Measurements from ENCODE around the gene DHH. TPM values are rescaled to one million over a fixed set of nuclear protein-coding genes. Genes with fewer than 3 reads are reported as not detected.

The DHH gene
- total RNA-seq, 2 experiments from 2014 or later, result 0.14 TPM; not detected in 1

DNA sequence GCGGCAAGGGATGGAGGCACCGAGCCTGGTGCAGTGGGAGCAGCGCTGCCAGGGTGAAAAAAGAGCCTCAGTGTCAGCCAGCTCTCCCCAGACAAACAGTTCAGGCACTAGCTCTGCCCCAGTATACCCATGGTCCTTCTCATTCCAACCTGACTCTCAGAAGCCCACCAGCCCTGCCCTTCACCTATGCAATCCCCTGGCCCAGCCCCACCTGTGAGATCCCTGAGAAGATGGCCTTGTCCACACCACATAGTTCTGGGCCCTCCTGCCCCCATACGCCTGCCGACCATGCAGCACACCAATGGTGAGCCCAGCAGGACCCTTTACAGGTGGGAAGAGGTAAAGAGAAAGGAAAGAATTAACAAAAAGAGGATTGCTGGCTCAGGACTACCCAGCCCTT lies 40.5 kb downstream of the DHH start:
- DNase-seq, result no peak
- no peaks in the 10 kb centered on the region for H3K9me3 Mint-ChIP-seq

DNA sequence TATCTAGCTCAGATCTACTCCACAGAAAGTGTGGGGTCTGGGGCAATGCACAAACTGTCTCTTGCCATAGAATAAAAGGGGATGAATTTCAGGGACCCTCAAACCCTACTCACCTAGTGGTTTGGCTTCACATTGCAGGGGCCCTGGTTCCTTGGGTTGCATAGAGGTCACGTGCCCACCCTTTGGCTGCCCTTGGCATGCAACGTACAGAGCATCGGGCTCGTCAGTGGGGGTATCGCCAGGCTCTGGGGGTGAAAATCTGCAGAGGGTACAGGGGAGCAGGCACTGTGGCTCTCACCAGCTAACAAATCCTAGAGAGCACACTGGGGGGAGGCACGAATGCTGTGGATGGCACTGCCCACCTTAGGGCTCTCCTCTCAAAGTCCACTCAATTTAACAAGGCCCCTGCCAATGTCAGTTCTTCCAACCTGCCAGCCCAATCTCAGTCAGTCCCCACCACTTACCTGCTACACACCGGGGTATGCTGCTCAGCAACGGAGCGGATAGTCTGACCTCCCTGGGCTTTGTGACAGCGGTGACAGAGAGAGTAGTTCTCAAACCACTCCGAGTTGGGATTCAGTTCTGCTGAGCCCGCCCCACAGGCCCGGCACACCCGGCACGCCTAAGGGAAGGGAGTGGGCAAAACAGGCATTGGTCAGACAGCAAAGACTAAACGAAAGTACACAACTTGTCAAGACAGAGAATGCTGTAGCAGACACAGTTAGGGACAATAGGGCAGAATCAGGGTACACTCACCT lies 42.0 kb downstream of the DHH start:
- Mint-ChIP-seq H3K9me3 (no peaks in the 10 kb centered on the region), H3K36me3 (ENCODE audit: low read depth) (peaks cover 67% of the 10 kb centered on the region), H3K4me3 (no peak overlapping the region), H3K4me1 (ENCODE audit: low read depth) (peaks cover 33% of the 10 kb centered on the region), H3K27me3 (no peaks in the 10 kb centered on the region), H3K27ac (no peak overlapping the region)
- ATAC-seq (no peak), DNase-seq (no peak)
- ChIA-PET POLR2A (interaction anchor here (1.2 kb wide), 1 partner anchor 15 kb away, joined by 4 read pairs; no protein-coding TSS in a partner anchor), CTCF (interaction anchor here (0.6 kb wide), 1 partner anchor 306 kb away, joined by 3 read pairs; no protein-coding TSS in a partner anchor)
- TF ChIP-seq, protein P1, sequence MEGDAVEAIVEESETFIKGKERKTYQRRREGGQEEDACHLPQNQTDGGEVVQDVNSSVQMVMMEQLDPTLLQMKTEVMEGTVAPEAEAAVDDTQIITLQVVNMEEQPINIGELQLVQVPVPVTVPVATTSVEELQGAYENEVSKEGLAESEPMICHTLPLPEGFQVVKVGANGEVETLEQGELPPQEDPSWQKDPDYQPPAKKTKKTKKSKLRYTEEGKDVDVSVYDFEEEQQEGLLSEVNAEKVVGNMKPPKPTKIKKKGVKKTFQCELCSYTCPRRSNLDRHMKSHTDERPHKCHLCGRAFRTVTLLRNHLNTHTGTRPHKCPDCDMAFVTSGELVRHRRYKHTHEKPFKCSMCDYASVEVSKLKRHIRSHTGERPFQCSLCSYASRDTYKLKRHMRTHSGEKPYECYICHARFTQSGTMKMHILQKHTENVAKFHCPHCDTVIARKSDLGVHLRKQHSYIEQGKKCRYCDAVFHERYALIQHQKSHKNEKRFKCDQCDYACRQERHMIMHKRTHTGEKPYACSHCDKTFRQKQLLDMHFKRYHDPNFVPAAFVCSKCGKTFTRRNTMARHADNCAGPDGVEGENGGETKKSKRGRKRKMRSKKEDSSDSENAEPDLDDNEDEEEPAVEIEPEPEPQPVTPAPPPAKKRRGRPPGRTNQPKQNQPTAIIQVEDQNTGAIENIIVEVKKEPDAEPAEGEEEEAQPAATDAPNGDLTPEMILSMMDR (IDR thresholded peaks at IDR 0.05), result peak; percentile 15
- intact Hi-C loops (cut with micrococcal nuclease), result no loop called here

More for the DNA sequence above, 40.5 kb downstream of the DHH start:
- ATAC-seq, result no peak
- Mint-ChIP-seq H3K4me3 (no peak overlapping the region), H3K27ac (no peak overlapping the region), H3K4me1 (ENCODE audit: low read depth) (peaks cover 41% of the 10 kb centered on the region), H3K27me3 (no peaks in the 10 kb centered on the region), H3K36me3 (ENCODE audit: low read depth) (peaks cover 57% of the 10 kb centered on the region)
- TF ChIP-seq, protein P1 (IDR thresholded peaks at IDR 0.05), result no peak
- ChIA-PET CTCF (interaction anchor here (6.5 kb wide), 1 partner anchor 9 kb away, joined by 53 read pairs; no protein-coding TSS in a partner anchor), POLR2A (interaction anchor here (1.2 to 1.4 kb wide), 2 partner anchors 17 to 76 kb away, joined by 4 to 5 read pairs; no protein-coding TSS in a partner anchor)
- intact Hi-C loops (cut with micrococcal nuclease), result no loop called here

DNA sequence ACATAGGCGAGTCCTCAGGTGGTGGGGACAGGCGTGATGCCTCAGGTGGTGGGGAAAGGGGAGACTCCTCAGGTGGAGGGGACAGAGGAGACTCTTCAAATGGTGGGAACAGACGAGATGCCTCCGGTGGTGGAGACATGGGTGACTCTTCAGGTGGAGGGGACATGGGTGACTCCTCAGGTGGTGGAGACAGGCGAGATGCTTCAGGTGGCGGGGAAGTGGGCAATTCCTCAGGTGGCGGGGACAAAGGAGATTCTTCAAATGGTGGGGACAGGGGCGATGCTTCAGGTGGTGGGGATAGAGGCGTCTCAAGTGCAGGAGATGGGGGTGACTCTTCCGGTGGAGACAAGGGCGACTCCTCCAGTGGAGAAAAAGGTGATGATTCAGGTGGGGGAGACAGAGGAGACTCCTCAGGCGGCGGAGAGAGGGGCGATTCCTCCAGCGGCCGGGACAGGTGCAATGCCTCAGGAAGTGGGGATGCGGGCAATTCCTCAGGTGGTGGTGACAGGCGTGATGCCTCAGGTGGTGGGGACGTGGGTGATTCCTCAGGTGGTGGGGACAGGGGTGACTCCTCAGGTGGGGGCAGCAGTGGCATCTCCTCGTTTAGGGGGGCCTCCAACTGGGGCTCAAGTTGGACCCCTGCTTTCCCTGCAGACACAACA lies 42.7 kb downstream of the DHH start:
- Mint-ChIP-seq H3K36me3 (ENCODE audit: low read depth) (peaks cover 66% of the 10 kb centered on the region), H3K27ac (no peak overlapping the region), H3K9me3 (no peaks in the 10 kb centered on the region), H3K27me3 (no peaks in the 10 kb centered on the region), H3K4me1 (ENCODE audit: low read depth) (peaks cover 26% of the 10 kb centered on the region), H3K4me3 (no peak overlapping the region)
- no peak for DNase-seq
- TF ChIP-seq, protein P1 (IDR thresholded peaks at IDR 0.05), result no peak
- intact Hi-C loops (cut with micrococcal nuclease), result no loop called here
- no peak for ATAC-seq
- CTCF ChIA-PET, result interaction anchor here (0.6 kb wide), 1 partner anchor 307 kb away, joined by 3 read pairs; no protein-coding TSS in a partner anchor
- POLR2A ChIA-PET, result no interaction called here

DNA sequence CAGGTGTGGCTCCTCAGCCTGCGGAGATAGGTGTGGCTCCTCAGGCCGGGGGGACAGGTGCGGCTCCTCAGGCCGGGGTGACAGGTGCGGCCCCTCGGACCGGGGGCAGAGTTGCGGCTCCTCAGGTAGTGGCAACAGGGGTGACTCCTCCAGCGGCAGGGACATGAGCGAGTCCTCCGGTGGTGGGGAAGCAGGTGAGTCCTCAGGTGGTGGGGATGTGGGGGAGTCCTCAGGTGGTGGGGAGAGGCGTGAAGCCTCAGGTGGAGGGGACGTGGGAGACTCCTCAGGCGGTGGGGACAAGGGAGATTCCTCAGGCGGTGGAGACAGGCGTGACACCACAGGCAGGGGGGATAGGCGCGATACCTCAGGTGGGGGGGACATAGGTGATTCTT lies 43.2 kb downstream of the DHH start:
- no peak overlapping the region for H3K4me3 Mint-ChIP-seq
- CTCF ChIA-PET, result no interaction called here
- intact Hi-C loops (cut with micrococcal nuclease), result no loop called here

More for the DNA sequence above, 43.2 kb downstream of the DHH start:
- peaks cover 69% of the 10 kb centered on the region for H3K36me3 Mint-ChIP-seq (ENCODE audit: low read depth)
- ATAC-seq (no peak), DNase-seq (no peak)
- POLR2A ChIA-PET, result no interaction called here
- no peaks in the 10 kb centered on the region for H3K9me3 Mint-ChIP-seq
- peaks cover 20% of the 10 kb centered on the region for H3K4me1 Mint-ChIP-seq (ENCODE audit: low read depth)
- TF ChIP-seq, protein P1 (IDR thresholded peaks at IDR 0.05), result no peak
- H3K27me3 Mint-ChIP-seq, result no peaks in the 10 kb centered on the region
- H3K27ac Mint-ChIP-seq, result no peak overlapping the region

Measured in activated CD8-positive, alpha-beta T cell treated with anti-CD3 and anti-CD28 coated beads for 36 hours (primary cell).